H9 (cell line): ENCODE results near the gene SMCP. TPM values are rescaled to one million over a fixed set of nuclear protein-coding genes. Genes with fewer than 3 reads are reported as not detected.

Source experiments
- DNase-seq: peaks from one replicate; pipeline ENCODE4 v3.0.0-alpha.2; 2017
- H2AFZ ChIP-seq: one replicate; pipeline ENCODE4 v1.6.1; 2013; ENCODE audit warnings: mild to moderate bottlenecking, low read length, control low read depth, moderate library complexity
- H2AK5ac ChIP-seq: 2 replicates; pipeline ENCODE4 v1.6.1; 2013; ENCODE audit warnings: low read length, control low read depth, mixed read lengths; ENCODE audit not compliant: insufficient read length
- H2BK120ac ChIP-seq: one replicate; pipeline ENCODE4 v1.6.1; 2013; ENCODE audit warnings: low read depth, mild to moderate bottlenecking, low read length, control low read depth, inconsistent platforms; ENCODE audit not compliant: poor library complexity, severe bottlenecking
- H2BK12ac ChIP-seq: 2 replicates; pipeline ENCODE4 v1.6.1; 2013; ENCODE audit warnings: low read length, control low read depth, mixed read lengths, low read depth; ENCODE audit not compliant: insufficient read length
- H2BK15ac ChIP-seq: 2 replicates; pipeline ENCODE4 v1.6.1; 2013; ENCODE audit warnings: low read depth, low read length, control low read depth
- H2BK20ac ChIP-seq: one replicate; pipeline ENCODE4 v1.6.1; 2013; ENCODE audit warnings: low read depth, mild to moderate bottlenecking, low read length, control low read depth, inconsistent platforms; ENCODE audit not compliant: poor library complexity, severe bottlenecking
- H2BK5ac ChIP-seq: 2 replicates; pipeline ENCODE4 v1.6.1; 2013; ENCODE audit warnings: low read length, control low read depth, mixed read lengths; ENCODE audit not compliant: insufficient read length
- H3K14ac ChIP-seq: 2 replicates; pipeline ENCODE4 v1.6.1; 2013; ENCODE audit warnings: low read length, control low read depth; ENCODE audit not compliant: insufficient read depth
- H3K18ac ChIP-seq: 2 replicates; pipeline ENCODE4 v1.6.1; 2013; ENCODE audit warnings: low read depth, mild to moderate bottlenecking, mixed read lengths, low read length, control low read depth; ENCODE audit not compliant: insufficient read length
- H3K23ac ChIP-seq: 2 replicates; pipeline ENCODE4 v1.6.1; 2013; ENCODE audit warnings: low read length, control low read depth, mixed read lengths, low read depth; ENCODE audit not compliant: insufficient read length
- H3K23me2 ChIP-seq: 2 replicates; pipeline ENCODE4 v1.6.1; 2013; ENCODE audit warnings: low read depth, mild to moderate bottlenecking, mixed read lengths, low read length, control low read depth; ENCODE audit not compliant: insufficient read length, poor library complexity, severe bottlenecking
- H3K27ac ChIP-seq: 2 replicates; pipeline ENCODE4 v1.5.1; 2013; ENCODE audit warnings: low read length, control low read depth, mixed read lengths, low read depth; ENCODE audit not compliant: insufficient read length
- H3K27me3 ChIP-seq: 2 replicates; pipeline ENCODE4 v1.6.1; 2013; ENCODE audit warnings: low read length, control low read depth, inconsistent platforms; ENCODE audit not compliant: insufficient read depth
- H3K4ac ChIP-seq: 2 replicates; pipeline ENCODE4 v1.6.1; 2013; ENCODE audit warnings: low read depth, mild to moderate bottlenecking, control low read depth, inconsistent platforms, low read length, moderate library complexity
- H3K4me1 ChIP-seq: 2 replicates; pipeline ENCODE4 v1.6.1; 2013; ENCODE audit warnings: low read length, control low read depth, inconsistent platforms; ENCODE audit not compliant: insufficient read depth
- H3K4me2 ChIP-seq: 2 replicates; pipeline ENCODE4 v1.6.1; 2013; ENCODE audit warnings: low read length, control low read depth, mixed read lengths; ENCODE audit not compliant: insufficient read length, insufficient read depth
- H3K56ac ChIP-seq: 2 replicates; pipeline ENCODE4 v1.6.1; 2013; ENCODE audit warnings: low read depth, mild to moderate bottlenecking, mixed read lengths, low read length, control low read depth; ENCODE audit not compliant: insufficient read length
- H3K79me1 ChIP-seq: 2 replicates; pipeline ENCODE4 v1.6.1; 2013; ENCODE audit warnings: low read depth, mild to moderate bottlenecking, moderate library complexity, low read length, control low read depth, inconsistent platforms; ENCODE audit not compliant: insufficient read depth, poor library complexity, severe bottlenecking
- H3K79me2 ChIP-seq: 2 replicates; pipeline ENCODE4 v1.6.1; 2013; ENCODE audit warnings: low read length, control low read depth, inconsistent platforms; ENCODE audit not compliant: insufficient read depth
- H3K9ac ChIP-seq: 2 replicates; pipeline ENCODE4 v1.6.1; 2013; ENCODE audit warnings: low read length, control low read depth, mixed read lengths; ENCODE audit not compliant: insufficient read length; ENCODE audit errors: extremely low read depth
- H3K9me3 ChIP-seq: one replicate; pipeline ENCODE4 v1.6.1; 2013; ENCODE audit warnings: low read depth, low read length, inconsistent platforms; ENCODE audit not compliant: control insufficient read depth
- H3T11ph ChIP-seq: one replicate; pipeline ENCODE4 v1.6.1; 2013; ENCODE audit warnings: mild to moderate bottlenecking, low read length, control low read depth, inconsistent platforms
- H4K20me1 ChIP-seq: one replicate; pipeline ENCODE4 v1.6.1; 2013; ENCODE audit not compliant: control insufficient read depth, insufficient read length, insufficient read depth
- H4K5ac ChIP-seq: 2 replicates; pipeline ENCODE4 v1.6.1; 2013; ENCODE audit warnings: low read depth, mild to moderate bottlenecking, mixed read lengths, low read length, control low read depth; ENCODE audit not compliant: insufficient read length
- H4K8ac ChIP-seq: replicated peaks from 2 replicates; pipeline ENCODE4 v1.6.1; 2013; ENCODE audit warnings: low read length, control low read depth, mixed read lengths, low read depth; ENCODE audit not compliant: insufficient read length
- H4K91ac ChIP-seq: 2 replicates; pipeline ENCODE4 v1.6.1; 2013; ENCODE audit warnings: low read depth, mild to moderate bottlenecking, moderate library complexity, mixed read lengths, low read length, control low read depth; ENCODE audit not compliant: insufficient read length
- H3K27ac Mint-ChIP-seq, 3 experiments: 2 replicates in 2 of 3; 3 replicates in 1 of 3; pipeline ENCODE4 v1.8.0; 2020 to 2021; ENCODE audit warnings: mixed read lengths in 3 of 3, mild to moderate bottlenecking in 1 of 3, moderate library complexity in 1 of 3
- H3K27me3 Mint-ChIP-seq: 2 replicates; pipeline ENCODE4 v1.8.0; 2021; ENCODE audit warnings: low read depth, mild to moderate bottlenecking, moderate library complexity, mixed read lengths
- H3K36me3 Mint-ChIP-seq, 3 experiments: 2 replicates in 2 of 3; 3 replicates in 1 of 3; pipeline ENCODE4 v1.8.0; 2020 to 2021; ENCODE audit warnings: low read depth in 3 of 3, mixed read lengths in 3 of 3; ENCODE audit not compliant: insufficient read depth in 1 of 3
- H3K4me1 Mint-ChIP-seq, 2 experiments: 2 replicates each; pipeline ENCODE4 v1.8.0; 2020; ENCODE audit warnings: mixed read lengths in 2 of 2
- H3K4me3 Mint-ChIP-seq, 2 experiments: 2 replicates in 1 of 2; 3 replicates in 1 of 2; pipeline ENCODE4 v1.8.0; 2020 to 2021; ENCODE audit warnings: mild to moderate bottlenecking in 2 of 2, mixed read lengths in 2 of 2, moderate library complexity in 1 of 2
- H3K9me3 Mint-ChIP-seq, 2 experiments: 2 replicates in 1 of 2; 3 replicates in 1 of 2; pipeline ENCODE4 v1.8.0; 2020; ENCODE audit warnings: mild to moderate bottlenecking in 2 of 2, mixed read lengths in 2 of 2, moderate library complexity in 1 of 2
- WGBS: extraction: QIAGEN DNeasy Blood & Tissue Kit; methylation state at CpG from one replicate; pipeline ENCODE4 v1.1.7; 2013; ENCODE audit warnings: missing lambda C conversion rate, low lambda C conversion rate, mixed read lengths; ENCODE audit not compliant: insufficient read length; ENCODE audit errors: extremely low coverage; 5-methylcytosine and 5-hydroxymethylcytosine counted together
- total RNA-seq: library from RNA; stranded (reverse); gene quantifications from 2 replicates; pipeline ENCODE4 v1.2.1, GENCODE V29; 2021
- TF ChIP-seq, protein P1 (sequence below): fragments of 200-600 bp; sonication (generic); conservative IDR thresholded peaks from 3 replicates; pipeline ENCODE4 v1.8.0; 2021; ENCODE audit warnings: antibody characterized with exemption, mild to moderate bottlenecking

SMCP gene
- total RNA-seq, 1 experiment from 2014 or later = not detected

GRCh38 chr1:152861374-152861773 lies 16.7 kb upstream of the SMCP start:
- Histone ChIP-seq H2AK5ac (no peak overlapping the region), H3K4ac (no peak overlapping the region), H4K5ac (no peak overlapping the region), H3K4me1 (no peaks in the 10 kb centered on the region), H4K91ac (no peak overlapping the region), H2BK20ac (no peak overlapping the region), H3K23ac (no peak overlapping the region), H2BK12ac (no peak overlapping the region), H4K8ac (no peak overlapping the region), H3K27ac (no peak overlapping the region), H3K79me1 (no peaks in the 10 kb centered on the region), H3K27me3 (no peaks in the 10 kb centered on the region), H2BK5ac (no peak overlapping the region), H2BK15ac (no peak overlapping the region), H3K79me2 (no peaks in the 10 kb centered on the region), H3K18ac (no peak overlapping the region), H3K9ac (no peak overlapping the region), H2AFZ (no peak overlapping the region), H4K20me1 (no peaks in the 10 kb centered on the region), H2BK120ac (no peak overlapping the region), H3K14ac (no peak overlapping the region), H3K23me2 (no peaks in the 10 kb centered on the region), H3T11ph (no peak overlapping the region), H3K4me2 (no peak overlapping the region), H3K56ac (no peak overlapping the region), H3K9me3 (peaks cover 85% of the 10 kb centered on the region)
- Mint-ChIP-seq H3K9me3 (peaks cover 68 to 70% of the 10 kb centered on the region in 2 experiments), H3K27me3 (no peaks in the 10 kb centered on the region), H3K4me3 (no peak overlapping the region), H3K36me3 (peaks cover 2 to 15% (median 12%) of the 10 kb centered on the region in 3 experiments; a peak in 5 of 7 replicates), H3K4me1 (no peaks in the 10 kb centered on the region), H3K27ac (no peak overlapping the region)
- TF ChIP-seq, protein P1, sequence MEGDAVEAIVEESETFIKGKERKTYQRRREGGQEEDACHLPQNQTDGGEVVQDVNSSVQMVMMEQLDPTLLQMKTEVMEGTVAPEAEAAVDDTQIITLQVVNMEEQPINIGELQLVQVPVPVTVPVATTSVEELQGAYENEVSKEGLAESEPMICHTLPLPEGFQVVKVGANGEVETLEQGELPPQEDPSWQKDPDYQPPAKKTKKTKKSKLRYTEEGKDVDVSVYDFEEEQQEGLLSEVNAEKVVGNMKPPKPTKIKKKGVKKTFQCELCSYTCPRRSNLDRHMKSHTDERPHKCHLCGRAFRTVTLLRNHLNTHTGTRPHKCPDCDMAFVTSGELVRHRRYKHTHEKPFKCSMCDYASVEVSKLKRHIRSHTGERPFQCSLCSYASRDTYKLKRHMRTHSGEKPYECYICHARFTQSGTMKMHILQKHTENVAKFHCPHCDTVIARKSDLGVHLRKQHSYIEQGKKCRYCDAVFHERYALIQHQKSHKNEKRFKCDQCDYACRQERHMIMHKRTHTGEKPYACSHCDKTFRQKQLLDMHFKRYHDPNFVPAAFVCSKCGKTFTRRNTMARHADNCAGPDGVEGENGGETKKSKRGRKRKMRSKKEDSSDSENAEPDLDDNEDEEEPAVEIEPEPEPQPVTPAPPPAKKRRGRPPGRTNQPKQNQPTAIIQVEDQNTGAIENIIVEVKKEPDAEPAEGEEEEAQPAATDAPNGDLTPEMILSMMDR = no peak
- DNase-seq = no peak
- WGBS = no CpG with 5 or more reads among the region's 4 CpGs
